ENCODE measurements around the gene MKRN2OS. TPM values are rescaled to one million over a fixed set of nuclear protein-coding genes. Genes with fewer than 3 reads are reported as not detected.

The MKRN2OS gene
- total and polyA plus RNA-seq, 10 of the 15 experiments (the other 5 are each of a cell fraction or from before 2014, with no cell fraction given), result 0.20 to 1.0 (median 0.40) TPM; not detected in 4

DNA sequence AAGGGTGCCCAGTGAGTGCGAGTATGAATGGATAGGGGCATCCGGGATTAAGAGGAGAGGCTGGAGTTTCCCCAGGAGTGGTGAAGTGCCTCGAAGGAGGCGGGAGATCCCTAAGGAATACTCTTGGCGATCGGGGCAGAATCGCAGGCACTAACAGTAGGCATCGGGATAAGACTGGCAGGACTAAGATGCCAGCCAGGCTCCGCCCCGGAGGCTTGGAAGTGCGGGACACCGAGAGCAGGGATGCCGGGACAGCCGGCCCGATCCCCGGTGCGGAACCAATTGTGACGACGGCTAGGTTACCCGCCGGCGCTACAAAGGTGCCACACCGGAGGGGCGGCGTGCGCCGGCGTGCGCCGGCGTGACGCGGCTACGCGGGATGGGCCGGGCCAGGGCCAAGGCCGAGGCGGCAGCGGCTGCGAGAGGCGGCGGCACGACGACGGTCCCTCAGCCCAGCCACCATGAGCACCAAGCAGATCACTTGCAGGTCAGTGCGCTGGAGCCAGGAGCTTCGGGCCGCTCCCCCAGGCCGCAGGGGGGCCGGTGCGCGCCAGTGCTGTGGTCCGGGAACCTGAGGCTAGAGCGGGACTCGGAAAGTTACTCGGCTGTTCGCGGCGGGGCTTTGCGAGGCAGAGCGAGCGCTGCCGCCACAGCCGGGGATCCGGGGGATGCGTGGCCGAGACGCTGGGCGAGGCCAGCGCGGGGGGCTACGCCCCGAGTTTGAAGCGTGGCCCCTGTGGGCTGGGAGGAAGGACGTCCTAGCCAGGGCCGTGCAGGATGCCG, 11.6 kb upstream of the MKRN2OS start, which contains the start of gene MKRN2 (continued):
- TF ChIP-seq SMAD1 (IDR thresholded peaks at IDR 0.05; ENCODE audit: low read depth, partially characterized antibody), result no peak
- no peak for TF ChIP-seq NR2C2 (IDR thresholded peaks at IDR 0.05; ENCODE audit: borderline replicate concordance, control insufficient read depth, insufficient read length, low read depth)
- TF ChIP-seq, protein P1, sequence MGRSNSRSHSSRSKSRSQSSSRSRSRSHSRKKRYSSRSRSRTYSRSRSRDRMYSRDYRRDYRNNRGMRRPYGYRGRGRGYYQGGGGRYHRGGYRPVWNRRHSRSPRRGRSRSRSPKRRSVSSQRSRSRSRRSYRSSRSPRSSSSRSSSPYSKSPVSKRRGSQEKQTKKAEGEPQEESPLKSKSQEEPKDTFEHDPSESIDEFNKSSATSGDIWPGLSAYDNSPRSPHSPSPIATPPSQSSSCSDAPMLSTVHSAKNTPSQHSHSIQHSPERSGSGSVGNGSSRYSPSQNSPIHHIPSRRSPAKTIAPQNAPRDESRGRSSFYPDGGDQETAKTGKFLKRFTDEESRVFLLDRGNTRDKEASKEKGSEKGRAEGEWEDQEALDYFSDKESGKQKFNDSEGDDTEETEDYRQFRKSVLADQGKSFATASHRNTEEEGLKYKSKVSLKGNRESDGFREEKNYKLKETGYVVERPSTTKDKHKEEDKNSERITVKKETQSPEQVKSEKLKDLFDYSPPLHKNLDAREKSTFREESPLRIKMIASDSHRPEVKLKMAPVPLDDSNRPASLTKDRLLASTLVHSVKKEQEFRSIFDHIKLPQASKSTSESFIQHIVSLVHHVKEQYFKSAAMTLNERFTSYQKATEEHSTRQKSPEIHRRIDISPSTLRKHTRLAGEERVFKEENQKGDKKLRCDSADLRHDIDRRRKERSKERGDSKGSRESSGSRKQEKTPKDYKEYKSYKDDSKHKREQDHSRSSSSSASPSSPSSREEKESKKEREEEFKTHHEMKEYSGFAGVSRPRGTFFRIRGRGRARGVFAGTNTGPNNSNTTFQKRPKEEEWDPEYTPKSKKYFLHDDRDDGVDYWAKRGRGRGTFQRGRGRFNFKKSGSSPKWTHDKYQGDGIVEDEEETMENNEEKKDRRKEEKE (IDR thresholded peaks at IDR 0.05), result no peak
- peak; percentile 33 for TF ChIP-seq HDAC6 (IDR thresholded peaks at IDR 0.05; ENCODE audit: unreplicated experiment)
- no peak for TF ChIP-seq ZBTB33 (IDR thresholded peaks at IDR 0.05)
- peak; percentile 40; the same call in 1 of the 2 replicates for TF ChIP-seq TCF12 (IDR thresholded peaks at IDR 0.05; ENCODE audit: low read depth, low read length)
- TF ChIP-seq BMI1 (IDR thresholded peaks at IDR 0.05; ENCODE audit: borderline replicate concordance), result no peak
- TF ChIP-seq, protein P2, sequence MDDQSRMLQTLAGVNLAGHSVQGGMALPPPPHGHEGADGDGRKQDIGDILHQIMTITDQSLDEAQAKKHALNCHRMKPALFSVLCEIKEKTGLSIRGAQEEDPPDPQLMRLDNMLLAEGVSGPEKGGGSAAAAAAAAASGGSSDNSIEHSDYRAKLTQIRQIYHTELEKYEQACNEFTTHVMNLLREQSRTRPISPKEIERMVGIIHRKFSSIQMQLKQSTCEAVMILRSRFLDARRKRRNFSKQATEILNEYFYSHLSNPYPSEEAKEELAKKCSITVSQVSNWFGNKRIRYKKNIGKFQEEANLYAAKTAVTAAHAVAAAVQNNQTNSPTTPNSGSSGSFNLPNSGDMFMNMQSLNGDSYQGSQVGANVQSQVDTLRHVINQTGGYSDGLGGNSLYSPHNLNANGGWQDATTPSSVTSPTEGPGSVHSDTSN (IDR thresholded peaks at IDR 0.05; ENCODE audit: insufficient replicate concordance, low read depth, low read length), result no peak
- TF ChIP-seq ZNF274 (IDR thresholded peaks at IDR 0.05; ENCODE audit: insufficient read depth, insufficient read length), result no peak
- peak; percentile 22; the same call in 1 of the 2 replicates for TF ChIP-seq MTA2 (IDR thresholded peaks at IDR 0.05; ENCODE audit: low read depth)
- TF ChIP-seq, protein P3, sequence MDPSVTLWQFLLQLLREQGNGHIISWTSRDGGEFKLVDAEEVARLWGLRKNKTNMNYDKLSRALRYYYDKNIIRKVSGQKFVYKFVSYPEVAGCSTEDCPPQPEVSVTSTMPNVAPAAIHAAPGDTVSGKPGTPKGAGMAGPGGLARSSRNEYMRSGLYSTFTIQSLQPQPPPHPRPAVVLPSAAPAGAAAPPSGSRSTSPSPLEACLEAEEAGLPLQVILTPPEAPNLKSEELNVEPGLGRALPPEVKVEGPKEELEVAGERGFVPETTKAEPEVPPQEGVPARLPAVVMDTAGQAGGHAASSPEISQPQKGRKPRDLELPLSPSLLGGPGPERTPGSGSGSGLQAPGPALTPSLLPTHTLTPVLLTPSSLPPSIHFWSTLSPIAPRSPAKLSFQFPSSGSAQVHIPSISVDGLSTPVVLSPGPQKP (IDR thresholded peaks at IDR 0.05; ENCODE audit: low read depth, low read length), result no peak; the same call in 1 of the 2 replicates
- TF ChIP-seq SMARCA5 (IDR thresholded peaks at IDR 0.05), result peak; percentile 96
- TF ChIP-seq IKZF2 (IDR thresholded peaks at IDR 0.05), result peak; percentile 92 to 94
- TF ChIP-seq CHD1 (IDR thresholded peaks at IDR 0.05; ENCODE audit: low read depth, low read length), result 0 out of 2 replicates have a peak, but pooled peaks have one; percentile 65
- TF ChIP-seq, protein P4, sequence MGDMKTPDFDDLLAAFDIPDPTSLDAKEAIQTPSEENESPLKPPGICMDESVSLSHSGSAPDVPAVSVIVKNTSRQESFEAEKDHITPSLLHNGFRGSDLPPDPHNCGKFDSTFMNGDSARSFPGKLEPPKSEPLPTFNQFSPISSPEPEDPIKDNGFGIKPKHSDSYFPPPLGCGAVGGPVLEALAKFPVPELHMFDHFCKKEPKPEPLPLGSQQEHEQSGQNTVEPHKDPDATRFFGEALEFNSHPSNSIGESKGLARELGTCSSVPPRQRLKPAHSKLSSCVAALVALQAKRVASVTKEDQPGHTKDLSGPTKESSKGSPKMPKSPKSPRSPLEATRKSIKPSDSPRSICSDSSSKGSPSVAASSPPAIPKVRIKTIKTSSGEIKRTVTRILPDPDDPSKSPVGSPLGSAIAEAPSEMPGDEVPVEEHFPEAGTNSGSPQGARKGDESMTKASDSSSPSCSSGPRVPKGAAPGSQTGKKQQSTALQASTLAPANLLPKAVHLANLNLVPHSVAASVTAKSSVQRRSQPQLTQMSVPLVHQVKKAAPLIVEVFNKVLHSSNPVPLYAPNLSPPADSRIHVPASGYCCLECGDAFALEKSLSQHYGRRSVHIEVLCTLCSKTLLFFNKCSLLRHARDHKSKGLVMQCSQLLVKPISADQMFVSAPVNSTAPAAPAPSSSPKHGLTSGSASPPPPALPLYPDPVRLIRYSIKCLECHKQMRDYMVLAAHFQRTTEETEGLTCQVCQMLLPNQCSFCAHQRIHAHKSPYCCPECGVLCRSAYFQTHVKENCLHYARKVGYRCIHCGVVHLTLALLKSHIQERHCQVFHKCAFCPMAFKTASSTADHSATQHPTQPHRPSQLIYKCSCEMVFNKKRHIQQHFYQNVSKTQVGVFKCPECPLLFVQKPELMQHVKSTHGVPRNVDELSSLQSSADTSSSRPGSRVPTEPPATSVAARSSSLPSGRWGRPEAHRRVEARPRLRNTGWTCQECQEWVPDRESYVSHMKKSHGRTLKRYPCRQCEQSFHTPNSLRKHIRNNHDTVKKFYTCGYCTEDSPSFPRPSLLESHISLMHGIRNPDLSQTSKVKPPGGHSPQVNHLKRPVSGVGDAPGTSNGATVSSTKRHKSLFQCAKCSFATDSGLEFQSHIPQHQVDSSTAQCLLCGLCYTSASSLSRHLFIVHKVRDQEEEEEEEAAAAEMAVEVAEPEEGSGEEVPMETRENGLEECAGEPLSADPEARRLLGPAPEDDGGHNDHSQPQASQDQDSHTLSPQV (IDR thresholded peaks at IDR 0.05), result peak; percentile 73; the same call in 1 of the 2 replicates
- TF ChIP-seq POLR2A (IDR thresholded peaks at IDR 0.05; ENCODE audit: low read depth, low read length), result peak; percentile 99
- no peak; the same call in 1 of the 2 replicates for TF ChIP-seq TCF7 (IDR thresholded peaks at IDR 0.05; ENCODE audit: borderline replicate concordance)
